H1 (cell line): ENCODE measurements around the gene CEACAM21. TPM values are rescaled to one million over a fixed set of nuclear protein-coding genes. Genes with fewer than 3 reads are reported as not detected.

Experiments
- CTCF ChIA-PET: fragments of 300-600 bp; sonication (Branson Sonifier 250); formaldehyde crosslinking; loops from one replicate; lab custom pipeline; 2021; ENCODE audit not compliant: partially characterized antibody; lab: Charles Lee
- POLR2A ChIA-PET: fragments of 300-600 bp; sonication (Branson Sonifier 250); formaldehyde crosslinking; loops from one replicate; lab custom pipeline; 2021; ENCODE audit warnings: inconsistent platforms; ENCODE audit not compliant: partially characterized antibody; lab: Charles Lee
- DNase-seq, 2 experiments: peaks; one replicate each; pipeline versions ENCODE4 v3.0.0 to v3.0.0-alpha.2; 2010 to 2022; ENCODE audit warnings: low spot score in 2 of 2, low read depth in 1 of 2, mixed read lengths in 1 of 2
- FAIRE-seq: peaks from 2 replicates; lab custom pipeline; 2011; peaks lifted over from hg19 to GRCh38; lab: Jason Lieb, UNC
- H2AFZ ChIP-seq: 2 replicates; pipeline ENCODE4 v1.8.1; 2012; ENCODE audit warnings: low read length, inconsistent platforms
- H2AK5ac ChIP-seq: 2 replicates; pipeline ENCODE4 v1.6.1; 2013; ENCODE audit warnings: low read depth, low read length
- H2BK120ac ChIP-seq: replicated peaks from 2 replicates; pipeline ENCODE3; 2013; ENCODE audit warnings: low read depth, low read length, inconsistent platforms
- H2BK12ac ChIP-seq: 2 replicates; pipeline ENCODE4 v1.6.1; 2013; ENCODE audit warnings: low read depth, low read length
- H2BK15ac ChIP-seq: 2 replicates; pipeline ENCODE4 v1.6.1; 2013; ENCODE audit warnings: low read length
- H2BK20ac ChIP-seq: 2 replicates; pipeline ENCODE4 v1.6.1; 2013; ENCODE audit warnings: low read length
- H2BK5ac ChIP-seq: 2 replicates; pipeline ENCODE4 v1.6.1; 2013; ENCODE audit warnings: low read depth, low read length
- H3K14ac ChIP-seq: 2 replicates; pipeline ENCODE4 v1.6.1; 2013; ENCODE audit warnings: inconsistent platforms; ENCODE audit not compliant: insufficient read length
- H3K18ac ChIP-seq: 2 replicates; pipeline ENCODE4 v1.6.1; 2013; ENCODE audit warnings: low read length; ENCODE audit errors: extremely low read depth
- H3K23ac ChIP-seq: 2 replicates; pipeline ENCODE4 v1.6.1; 2013; ENCODE audit warnings: inconsistent platforms; ENCODE audit not compliant: insufficient read length
- H3K23me2 ChIP-seq: 2 replicates; pipeline ENCODE4 v1.6.1; 2013; ENCODE audit warnings: low read depth, low read length
- H3K27ac ChIP-seq: 2 replicates; pipeline ENCODE4 v1.6.1; 2011; ENCODE audit warnings: low read depth, low read length, inconsistent platforms
- H3K27me3 ChIP-seq, 4 experiments: replicated peaks in 1 of 4; 1 replicate in 1 of 4; 2 replicates in 3 of 4; pipeline versions ENCODE4 v1.6.1 to v1.8.1; 2011 to 2013; ENCODE audit warnings: low read length in 3 of 4, mild to moderate bottlenecking in 3 of 4, inconsistent platforms in 2 of 4, mixed read lengths in 2 of 4, moderate library complexity in 1 of 4; ENCODE audit not compliant: control insufficient read depth in 3 of 4, insufficient read depth in 3 of 4; ENCODE audit errors: extremely low read depth in 1 of 4
- H3K36me3 ChIP-seq, 4 experiments: 2 replicates each; pipeline versions ENCODE4 v1.6.1 to v1.8.1; 2011 to 2013; ENCODE audit warnings: mild to moderate bottlenecking in 4 of 4, low read length in 3 of 4, moderate library complexity in 2 of 4, control low read depth in 1 of 4, inconsistent platforms in 1 of 4; ENCODE audit not compliant: insufficient read depth in 4 of 4, control insufficient read depth in 2 of 4
- H3K4ac ChIP-seq: replicated peaks from 2 replicates; pipeline ENCODE3; 2013; ENCODE audit warnings: low read length, low read depth, mixed read lengths, inconsistent platforms; ENCODE audit not compliant: insufficient read length
- H3K4me1 ChIP-seq, 4 experiments: replicated peaks in 1 of 4; 1 replicate in 1 of 4; 2 replicates in 3 of 4; pipeline versions ENCODE4 v1.6.1 to v1.8.1; 2011 to 2013; ENCODE audit warnings: low read length in 3 of 4, inconsistent platforms in 2 of 4, mixed read lengths in 1 of 4; ENCODE audit not compliant: insufficient read depth in 4 of 4, control insufficient read depth in 3 of 4
- H3K4me2 ChIP-seq, 2 experiments: 2 replicates each; pipeline versions ENCODE4 v1.6.1 to v1.8.1; 2011 to 2013; ENCODE audit warnings: low read depth in 2 of 2, low read length in 2 of 2, control low read depth in 1 of 2, inconsistent platforms in 1 of 2, mild to moderate bottlenecking in 1 of 2; ENCODE audit not compliant: insufficient read depth in 1 of 2
- H3K4me3 ChIP-seq, 4 experiments: fragments of 200-600, 300-600 bp in 1 of 4; sonication (generic), shearing (Covaris generic), sonication (Bioruptor Twin) in 1 of 4; 2 replicates each; pipeline versions ENCODE4 v1.5.1 to v1.8.1; 2011 to 2016; ENCODE audit warnings: low read length in 4 of 4, low read depth in 3 of 4, control low read depth in 2 of 4, inconsistent platforms in 2 of 4, mild to moderate bottlenecking in 2 of 4, mixed read lengths in 1 of 4, moderate library complexity in 1 of 4; ENCODE audit not compliant: insufficient read depth in 2 of 4; ENCODE audit errors: extremely low read depth in 1 of 4
- H3K56ac ChIP-seq: replicated peaks from 2 replicates; pipeline ENCODE3; 2013; ENCODE audit warnings: low read depth, mild to moderate bottlenecking, mixed read lengths, low read length, inconsistent platforms; ENCODE audit not compliant: insufficient read length
- H3K79me1 ChIP-seq: 2 replicates; pipeline ENCODE4 v1.6.1; 2013; ENCODE audit warnings: low read depth, low read length, control low read depth
- H3K79me2 ChIP-seq, 2 experiments: 2 replicates each; pipeline versions ENCODE4 v1.6.1 to v1.8.1; 2012 to 2013; ENCODE audit warnings: low read length in 2 of 2, mild to moderate bottlenecking in 2 of 2, inconsistent platforms in 1 of 2; ENCODE audit not compliant: insufficient read depth in 2 of 2, control insufficient read depth in 1 of 2
- H3K9ac ChIP-seq, 4 experiments: replicated peaks in 1 of 4; 1 replicate in 1 of 4; 2 replicates in 3 of 4; pipeline versions ENCODE4 v1.6.1 to v1.8.1; 2011 to 2013; ENCODE audit warnings: low read depth in 3 of 4, low read length in 3 of 4, control low read depth in 2 of 4, mild to moderate bottlenecking in 2 of 4, moderate library complexity in 2 of 4, inconsistent platforms in 1 of 4; ENCODE audit errors: extremely low read depth in 1 of 4
- H3K9me3 ChIP-seq, 2 experiments: 2 replicates each; pipeline versions ENCODE4 v1.6.1 to v1.8.1; 2012 to 2013; ENCODE audit warnings: mild to moderate bottlenecking in 2 of 2, moderate library complexity in 2 of 2, control low read depth in 1 of 2, inconsistent platforms in 1 of 2, low read depth in 1 of 2, low read length in 1 of 2, mixed read lengths in 1 of 2; ENCODE audit not compliant: insufficient read depth in 2 of 2
- H4K20me1 ChIP-seq, 2 experiments: replicated peaks in 1 of 2; 2 replicates each; pipeline versions ENCODE3 to v1.8.1; 2011 to 2013; ENCODE audit warnings: inconsistent platforms in 2 of 2, low read length in 2 of 2, mild to moderate bottlenecking in 1 of 2; ENCODE audit not compliant: insufficient read depth in 2 of 2, control insufficient read depth in 1 of 2
- H4K5ac ChIP-seq: 2 replicates; pipeline ENCODE4 v1.6.1; 2013; ENCODE audit warnings: low read length, low read depth, mixed read lengths, inconsistent platforms; ENCODE audit not compliant: insufficient read length
- H4K8ac ChIP-seq: 2 replicates; pipeline ENCODE4 v1.8.0; 2013; ENCODE audit warnings: mild to moderate bottlenecking, moderate library complexity, low read length, inconsistent platforms; ENCODE audit not compliant: insufficient read depth; ENCODE audit errors: extremely low read depth
- H4K91ac ChIP-seq: replicated peaks from 2 replicates; pipeline ENCODE3; 2013; ENCODE audit warnings: low read length, mixed read lengths, inconsistent platforms; ENCODE audit not compliant: insufficient read length
- CBX5 ChIP-seq: fragments of 300-800, 300-1000 bp; sonication (generic); IDR thresholded peaks from 2 replicates; pipeline ENCODE4 v1.7.1; 2016; ENCODE audit warnings: antibody characterized with exemption, low read length, low read depth
- CBX8 ChIP-seq: fragments of 300-800, 300-1000 bp; sonication (generic); IDR thresholded peaks from 2 replicates; pipeline ENCODE4 v1.7.1; 2016; ENCODE audit warnings: low read depth, low read length, borderline replicate concordance
- CHD2 ChIP-seq: IDR thresholded peaks from 2 replicates; pipeline ENCODE4 v1.6.1; 2012; ENCODE audit warnings: low read length, improper control_type of control experiment
- CTCF ChIP-seq, 3 experiments: IDR thresholded peaks; 1 replicate in 2 of 3; 2 replicates in 1 of 3; pipeline versions ENCODE4 v1.5.1 to v1.6.1; 2011; ENCODE audit warnings: low read length in 3 of 3, mild to moderate bottlenecking in 3 of 3, inconsistent platforms in 2 of 3, low read depth in 1 of 3, moderate library complexity in 1 of 3; ENCODE audit not compliant: insufficient read depth in 1 of 3; ENCODE audit errors: control extremely low read depth in 1 of 3
- EP300 ChIP-seq, 2 experiments: IDR thresholded peaks; 1 replicate in 1 of 2; 2 replicates in 1 of 2; pipeline ENCODE4 v1.6.1; 2011 to 2012; ENCODE audit warnings: low read depth in 2 of 2, low read length in 2 of 2, mild to moderate bottlenecking in 2 of 2, borderline replicate concordance in 1 of 2, inconsistent platforms in 1 of 2, moderate library complexity in 1 of 2
- HDAC6 ChIP-seq: IDR thresholded peaks from one replicate; pipeline ENCODE4 v1.7.1; 2012; ENCODE audit warnings: low read depth, mild to moderate bottlenecking, inconsistent platforms, low read length, moderate library complexity
- PHF8 ChIP-seq: fragments of 200-600 bp; sonication (generic); conservative IDR thresholded peaks from 2 replicates; pipeline ENCODE4 v1.7.1; 2012; ENCODE audit warnings: low read depth, mild to moderate bottlenecking, inconsistent platforms, low read length, moderate library complexity
- SAP30 ChIP-seq: fragments of 300-600 bp; sonication (generic); IDR thresholded peaks from 2 replicates; pipeline ENCODE4 v1.7.1; 2012; ENCODE audit warnings: low read length, moderate library complexity, mild to moderate bottlenecking, inconsistent platforms; ENCODE audit not compliant: insufficient read depth, insufficient replicate concordance
- WGBS, 2 experiments: shearing (Covaris generic) in 1 of 2; methylation state at CpG; one replicate each; pipeline versions ENCODE4 v1.1.6 to v1.1.7; 2013 to 2015; ENCODE audit warnings: low lambda C conversion rate in 2 of 2, mixed read lengths in 2 of 2, inconsistent platforms in 1 of 2, low coverage in 1 of 2, missing lambda C conversion rate in 1 of 2; ENCODE audit not compliant: insufficient replicate concordance in 2 of 2, insufficient coverage in 1 of 2, insufficient read length in 1 of 2; ENCODE audit errors: extremely low coverage in 1 of 2, missing lambda C conversion rate in 1 of 2; 5-methylcytosine and 5-hydroxymethylcytosine counted together
- polyA plus RNA-seq, 7 experiments: library from polyadenylated mRNA; depleted of rRNA in 3 of 7; stranded (reverse) in 5 of 7; unstranded in 2 of 7; fragments of >200 nt in 5 of 7; fragments of 200-250 nt in 2 of 7; gene quantifications; 1 replicate in 5 of 7; 2 replicates in 1 of 7; 4 replicates in 1 of 7; pipeline versions ENCODE4 v1.2.1 to v1.2.3, GENCODE V29; 2011 to 2013; ENCODE audit warnings: missing spikeins in 2 of 7, mixed read lengths in 2 of 7
- total RNA-seq: library from RNA; stranded (reverse); fragmentation: NEBNext Ultra II Directional; extraction: Animal tissue kit (Norgen Biotek cat#: 25700); gene quantifications from 2 replicates; pipeline ENCODE4 v1.2.1, GENCODE V29; 2021

The CEACAM21 gene
- total and polyA plus RNA-seq, 2 of the 8 experiments (the other 6 are each of a cell fraction or from before 2014, with no cell fraction given) = not detected

- no peak overlapping the region for H3K4ac ChIP-seq
- H3K14ac ChIP-seq = no peak overlapping the region
- H3K9me3 ChIP-seq = peaks cover 15 to 30% of the 10 kb centered on the region in 2 experiments
- no peak overlapping the region for H3K18ac ChIP-seq
- no peak overlapping the region for H2BK120ac ChIP-seq
- H3K9ac ChIP-seq = no peak overlapping the region
- ChIA-PET CTCF (interaction anchor here (1.0 to 1.7 kb wide), 5 partner anchors 10 to 267 kb away, joined by 3 to 6 read pairs (median 3); no protein-coding TSS in a partner anchor), POLR2A (interaction anchor here (0.6 to 1.8 kb wide), 2 partner anchors 88 to 119 kb away, joined by 4 to 8 read pairs; partner anchors contain the start of gene DMAC2)
- FAIRE-seq (no peak), DNase-seq (no peak)
- no peak overlapping the region for H3K4me3 ChIP-seq
- no peak overlapping the region for H4K5ac ChIP-seq
- H2AFZ ChIP-seq = no peak overlapping the region
- TF ChIP-seq CTCF (IDR thresholded peaks at IDR 0.05; ENCODE audit: control extremely low read depth in 1 of 3, insufficient read depth in 1 of 3, low read depth in 1 of 3, low read length in 3 of 3) (no peak), HDAC6 (no peak), SAP30 (no peak), PHF8 (no peak), EP300 (IDR thresholded peaks at IDR 0.05; ENCODE audit: borderline replicate concordance in 1 of 2, low read depth in 2 of 2, low read length in 2 of 2) (no peak), CBX5 (no peak), CBX8 (no peak), CHD2 (no peak)
- no peak overlapping the region for H3K4me2 ChIP-seq
- H3K79me2 ChIP-seq = no peaks in the 10 kb centered on the region
- no peaks in the 10 kb centered on the region for H3K79me1 ChIP-seq
- H4K8ac ChIP-seq = no peak overlapping the region
- H4K91ac ChIP-seq = no peak overlapping the region
- H3K23ac ChIP-seq = no peak overlapping the region
- 52% methylated on average over 2 of the region's 2 CpGs; no CpG with 5 or more reads in 1 of the 2 experiments for WGBS, 2 experiments
- H3K36me3 ChIP-seq = no peaks in the 10 kb centered on the region
- peak overlapping the region; percentile 97; the same call in 1 of the 2 replicates for H2BK5ac ChIP-seq
- H3K27ac ChIP-seq = no peak overlapping the region
- H4K20me1 ChIP-seq = no peaks in the 10 kb centered on the region
- H2BK20ac ChIP-seq = no peak overlapping the region
- no peaks in the 10 kb centered on the region; a peak in 2 of 7 replicates for H3K27me3 ChIP-seq
- no peak overlapping the region for H2AK5ac ChIP-seq
- H2BK15ac ChIP-seq = no peak overlapping the region
- no peak overlapping the region for H3K56ac ChIP-seq
- no peaks in the 10 kb centered on the region for H3K4me1 ChIP-seq
- H2BK12ac ChIP-seq = no peak overlapping the region
- no peaks in the 10 kb centered on the region for H3K23me2 ChIP-seq
Measured at GRCh38 chr19:41528106-41528505, 47.9 kb upstream of the CEACAM21 start.
